ENCODE data around the gene KCNJ14. TPM values are rescaled to one million over a fixed set of nuclear protein-coding genes. Genes with fewer than 3 reads are reported as not detected.

KCNJ14 gene
- total and polyA plus RNA-seq, 2 of the 8 experiments (the other 6 are each of a cell fraction or from before 2014, with no cell fraction given): 0.45 to 0.89 TPM

DNA sequence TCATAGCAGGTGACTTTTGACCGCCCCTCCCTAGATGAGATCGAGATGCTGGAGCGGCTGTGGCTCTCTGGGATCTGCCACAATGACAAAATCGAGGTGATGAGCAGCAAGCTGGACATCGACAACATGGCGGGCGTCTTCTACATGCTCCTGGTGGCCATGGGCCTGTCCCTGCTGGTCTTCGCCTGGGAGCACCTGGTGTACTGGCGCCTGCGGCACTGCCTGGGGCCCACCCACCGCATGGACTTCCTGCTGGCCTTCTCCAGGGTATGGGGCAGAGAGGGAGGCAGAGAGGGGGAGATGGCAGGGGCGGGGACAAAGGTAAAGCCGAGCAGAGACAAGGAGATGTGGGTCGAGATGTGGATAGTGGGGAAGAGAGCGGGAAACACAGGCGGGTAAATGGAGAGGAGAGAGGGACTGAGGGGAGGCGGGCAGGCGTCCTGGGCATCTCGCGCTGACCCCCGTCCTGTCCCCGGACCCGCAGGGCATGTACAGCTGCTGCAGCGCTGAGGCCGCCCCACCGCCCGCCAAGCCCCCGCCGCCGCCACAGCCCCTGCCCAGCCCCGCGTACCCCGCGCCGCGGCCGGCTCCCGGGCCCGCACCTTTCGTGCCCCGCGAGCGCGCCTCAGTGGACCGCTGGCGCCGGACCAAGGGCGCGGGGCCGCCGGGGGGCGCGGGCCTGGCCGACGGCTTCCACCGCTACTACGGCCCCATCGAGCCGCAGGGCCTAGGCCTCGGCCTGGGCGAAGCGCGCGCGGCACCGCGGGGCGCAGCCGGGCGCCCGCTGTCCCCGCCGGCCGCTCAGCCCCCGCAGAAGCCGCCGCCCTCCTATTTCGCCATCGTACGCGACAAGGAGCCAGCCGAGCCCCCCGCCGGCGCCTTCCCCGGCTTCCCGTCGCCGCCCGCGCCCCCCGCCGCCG lies 13.0 kb upstream of the KCNJ14 start:
- H3K4me3 ChIP-seq (ENCODE audit: extremely low read depth in 1 of 4, insufficient read depth in 2 of 4, low read depth in 3 of 4, low read length in 4 of 4): no peak overlapping the region
- H3K27me3 ChIP-seq (replicated peaks in 1 of 4; ENCODE audit: control insufficient read depth in 3 of 4, extremely low read depth in 1 of 4, insufficient read depth in 3 of 4, low read length in 3 of 4): no peaks in the 10 kb centered on the region
- H4K5ac ChIP-seq (ENCODE audit: insufficient read length, low read depth, low read length): no peak overlapping the region
- H4K8ac ChIP-seq (ENCODE audit: extremely low read depth, insufficient read depth, low read length): peak overlapping the region; percentile 60
- H2BK15ac ChIP-seq (ENCODE audit: low read length): no peak overlapping the region
- FAIRE-seq (no peak), DNase-seq (ENCODE audit: low read depth in 1 of 2, low spot score in 2 of 2) (no peak)
- H3K79me1 ChIP-seq (ENCODE audit: low read depth, low read length): no peaks in the 10 kb centered on the region; the same call in 1 of the 2 replicates
- H3K9ac ChIP-seq (replicated peaks in 1 of 4; ENCODE audit: extremely low read depth in 1 of 4, low read depth in 3 of 4, low read length in 3 of 4): no peak overlapping the region
- H3K4ac ChIP-seq (replicated peaks; ENCODE audit: insufficient read length, low read depth, low read length): no peak overlapping the region
- H2AK5ac ChIP-seq (ENCODE audit: low read depth, low read length): no peak overlapping the region
- no peak overlapping the region for H2BK12ac ChIP-seq (ENCODE audit: low read depth, low read length)
- H2AFZ ChIP-seq (ENCODE audit: low read length): no peak overlapping the region
- H3K23ac ChIP-seq (ENCODE audit: insufficient read length): no peak overlapping the region
- H3K36me3 ChIP-seq (ENCODE audit: control insufficient read depth in 2 of 4, insufficient read depth in 4 of 4, low read length in 3 of 4): peaks cover 0 to 4% (median under 1%) of the 10 kb centered on the region in 4 experiments; a peak in 3 of 8 replicates
- POLR2A ChIA-PET (ENCODE audit: partially characterized antibody): interaction anchor here (0.9 to 1.4 kb wide), 5 partner anchors 9 to 42 kb away, joined by 3 to 9 read pairs (median 4); no protein-coding TSS in a partner anchor
- CTCF ChIA-PET (ENCODE audit: partially characterized antibody): interaction anchor here (1.0 to 2.6 kb wide), 2 partner anchors 51 to 52 kb away, joined by 4 to 8 read pairs; partner anchors contain the start of gene KDELR1
- H2BK120ac ChIP-seq (replicated peaks; ENCODE audit: low read depth, low read length): no peak overlapping the region
- H3K4me1 ChIP-seq (replicated peaks in 1 of 4; ENCODE audit: control insufficient read depth in 3 of 4, insufficient read depth in 4 of 4, low read length in 3 of 4): peaks cover 0 to 5% (median 4%) of the 10 kb centered on the region in 4 experiments; a peak in 4 of 7 replicates
- no peaks in the 10 kb centered on the region for H3K9me3 ChIP-seq (ENCODE audit: insufficient read depth in 2 of 2, low read depth in 1 of 2, low read length in 1 of 2)
- no peak overlapping the region for H3K56ac ChIP-seq (replicated peaks; ENCODE audit: insufficient read length, low read depth, low read length)
- no peak overlapping the region for H4K91ac ChIP-seq (replicated peaks; ENCODE audit: insufficient read length, low read length)
- no peak overlapping the region for H2BK5ac ChIP-seq (ENCODE audit: low read depth, low read length)
- H3K14ac ChIP-seq (ENCODE audit: insufficient read length): no peak overlapping the region
- no peaks in the 10 kb centered on the region for H4K20me1 ChIP-seq (replicated peaks in 1 of 2; ENCODE audit: control insufficient read depth in 1 of 2, insufficient read depth in 2 of 2, low read length in 2 of 2)
- no peak overlapping the region for H2BK20ac ChIP-seq (ENCODE audit: low read length)
- H3K4me2 ChIP-seq (ENCODE audit: insufficient read depth in 1 of 2, low read depth in 2 of 2, low read length in 2 of 2): no peak overlapping the region
- no peak overlapping the region for H3K27ac ChIP-seq (ENCODE audit: low read depth, low read length)
- WGBS, 2 experiments (ENCODE audit: extremely low coverage in 1 of 2, insufficient coverage in 1 of 2, insufficient read length in 1 of 2, insufficient replicate concordance in 2 of 2, low coverage in 1 of 2, low lambda C conversion rate in 2 of 2, missing lambda C conversion rate in 1 of 2): 96% methylated on average over 9 of the region's 94 CpGs; no CpG with 5 or more reads in 1 of the 2 experiments
- H3K23me2 ChIP-seq (ENCODE audit: low read depth, low read length): peaks cover 9% of the 10 kb centered on the region
- peaks cover 0 to 8% of the 10 kb centered on the region in 2 experiments; a peak in 2 of 4 replicates for H3K79me2 ChIP-seq (ENCODE audit: control insufficient read depth in 1 of 2, insufficient read depth in 2 of 2, low read length in 2 of 2)
- H3K18ac ChIP-seq (ENCODE audit: extremely low read depth, low read length): no peak overlapping the region
- TF ChIP-seq E2F6 (IDR thresholded peaks at IDR 0.05): 0 out of 2 replicates have a peak, but pooled peaks have one; percentile 23
- TF ChIP-seq, protein P1, sequence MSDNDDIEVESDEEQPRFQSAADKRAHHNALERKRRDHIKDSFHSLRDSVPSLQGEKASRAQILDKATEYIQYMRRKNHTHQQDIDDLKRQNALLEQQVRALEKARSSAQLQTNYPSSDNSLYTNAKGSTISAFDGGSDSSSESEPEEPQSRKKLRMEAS (IDR thresholded peaks at IDR 0.05): no peak

All from H1 (cell line).